Lung microvascular endothelial cell (primary cell): ENCODE data around the gene GPR3. TPM values are rescaled to one million over a fixed set of nuclear protein-coding genes. Genes with fewer than 3 reads are reported as not detected.
"Not testable (repeated sequence)": the region's sequence is repeated elsewhere in the genome, so short reads cannot be mapped to it uniquely, and the experiment has no call there.

Source experiments
- DNase-seq, 2 donors: peaks; one replicate each; pipeline versions ENCODE4 v3.0.0 to v3.0.0-alpha.2; 2010; ENCODE audit warnings: low read depth in 2 of 2
- total RNA-seq: library from RNA; depleted of rRNA; stranded (reverse); fragments of >200 nt; gene quantifications from 2 replicates; pipeline ENCODE4 v1.2.1, GENCODE V29; 2014

The GPR3 gene
- total RNA-seq, 1 donor from 2014 or later = under 0.01 TPM

- peak; percentile 54 to 93 for DNase-seq
Measured at GRCh38 chr1:27418326-27419185, 26.1 kb downstream of the GPR3 start.

- no peak for DNase-seq
Measured at GRCh38 chr1:27423709-27424108, 31.3 kb downstream of the GPR3 start.

- no peak for DNase-seq
Measured at GRCh38 chr1:27427329-27427728, 34.9 kb downstream of the GPR3 start.

- no peak for DNase-seq
Measured at GRCh38 chr1:27427816-27428315, 35.4 kb downstream of the GPR3 start.

- peak; percentile 79 to 81 for DNase-seq
Measured at GRCh38 chr1:27428316-27429028, 36.0 kb downstream of the GPR3 start.

GRCh38 chr1:27429029-27429425, 36.6 kb downstream of the GPR3 start:
- no peak for DNase-seq

GRCh38 chr1:27430903-27431600, 38.6 kb downstream of the GPR3 start:
- peak; percentile 17 to 78 for DNase-seq

- no peak for DNase-seq
Measured at GRCh38 chr1:27431601-27431940, 39.1 kb downstream of the GPR3 start.

- not testable (repeated sequence) for DNase-seq
Measured at GRCh38 chr1:27432725-27433124, 40.3 kb downstream of the GPR3 start.

- DNase-seq = no peak
Measured at GRCh38 chr1:27433706-27434105, 41.3 kb downstream of the GPR3 start.

- DNase-seq = no peak
Measured at GRCh38 chr1:27435566-27436203, 43.3 kb downstream of the GPR3 start.

GRCh38 chr1:27436204-27437159, 44.1 kb downstream of the GPR3 start:
- DNase-seq = peak; percentile 17 to 79

- DNase-seq = peak; percentile 17 to 25
Measured at GRCh38 chr1:27438621-27439061, 46.2 kb downstream of the GPR3 start.

- no peak for DNase-seq
Measured at GRCh38 chr1:27439150-27439549, 46.7 kb downstream of the GPR3 start.

- no peak for DNase-seq
Measured at GRCh38 chr1:27444632-27445031, 52.2 kb downstream of the GPR3 start.

Other genes starting within 250 kb of the GPR3 start
- gene SLC9A1, start 237.5 kb upstream of the GPR3 start, total RNA-seq = 3.6 and 4.1 TPM in 2 replicates
- 15.0 and 26.0 TPM in 2 replicates for gene WDTC1, start 158.0 kb upstream of the GPR3 start, total RNA-seq
- gene TMEM222, start 70.5 kb upstream of the GPR3 start, total RNA-seq = 18.7 and 24.2 TPM in 2 replicates
- 0.22 TPM in 1 of 2 replicates, not detected in the other for gene SYTL1, start 50.6 kb upstream of the GPR3 start, total RNA-seq
- gene MAP3K6, start 25.7 kb upstream of the GPR3 start, total RNA-seq = 2.0 and 3.9 TPM in 2 replicates
- not detected in 2 replicates for gene FCN3, start 17.8 kb upstream of the GPR3 start, total RNA-seq
- not detected in 2 replicates for gene CD164L2, start 9.3 kb upstream of the GPR3 start, total RNA-seq
- gene WASF2, start 97.5 kb downstream of the GPR3 start, total RNA-seq = 31.8 and 34.7 TPM in 2 replicates
- gene AHDC1, start 211.5 kb downstream of the GPR3 start, total RNA-seq = 5.0 and 6.7 TPM in 2 replicates
- under 0.01 and 0.20 TPM in 2 replicates for gene FGR, start 242.6 kb downstream of the GPR3 start, total RNA-seq